HG03558 (cell line): ENCODE measurements around the gene CCND2.

Experiments used
- ATAC-seq: cut with Tn5 transposase; IDR thresholded peaks from one replicate; pipeline ENCODE4 v1.9.1; 2021; ENCODE audit warnings: moderate number of reproducible peaks; ENCODE audit not compliant: unreplicated experiment; ENCODE audit errors: extremely low read depth

Gene CCND2

GRCh38 chr12:4275016-4275869, 1.7 kb downstream of the CCND2 start:
- ATAC-seq, result no peak

GRCh38 chr12:4275870-4276301, 2.3 kb downstream of the CCND2 start:
- ATAC-seq, result no peak

GRCh38 chr12:4276524-4277204, 3.1 kb downstream of the CCND2 start:
- ATAC-seq, result no peak

GRCh38 chr12:4277205-4277543, 3.6 kb downstream of the CCND2 start:
- no peak for ATAC-seq

- ATAC-seq, result no peak
Measured at GRCh38 chr12:4277857-4278256, 4.3 kb downstream of the CCND2 start.

- no peak for ATAC-seq
Measured at GRCh38 chr12:4278329-4279197, 5.0 kb downstream of the CCND2 start.

GRCh38 chr12:4279198-4279690, 5.7 kb downstream of the CCND2 start:
- no peak for ATAC-seq

GRCh38 chr12:4280351-4281163, 7.0 kb downstream of the CCND2 start:
- no peak for ATAC-seq

- ATAC-seq, result no peak
Measured at GRCh38 chr12:4281173-4281654, 7.7 kb downstream of the CCND2 start.

GRCh38 chr12:4282103-4282891, 8.7 kb downstream of the CCND2 start:
- no peak for ATAC-seq

GRCh38 chr12:4282892-4283511, 9.4 kb downstream of the CCND2 start:
- ATAC-seq, result no peak

- no peak for ATAC-seq
Measured at GRCh38 chr12:4283512-4284255, 10.1 kb downstream of the CCND2 start.

- ATAC-seq, result no peak
Measured at GRCh38 chr12:4284306-4284705, 10.7 kb downstream of the CCND2 start.

- ATAC-seq, result no peak
Measured at GRCh38 chr12:4285070-4285469, 11.5 kb downstream of the CCND2 start.

GRCh38 chr12:4286228-4286627, 12.7 kb downstream of the CCND2 start:
- no peak for ATAC-seq

- no peak for ATAC-seq
Measured at GRCh38 chr12:4286771-4287317, 13.3 kb downstream of the CCND2 start.
